ENCODE results near the gene CYB5D1.
"Not testable (repeated sequence)": the region's sequence is repeated elsewhere in the genome, so short reads cannot be mapped to it uniquely, and the experiment has no call there.

Gene CYB5D1

DNA sequence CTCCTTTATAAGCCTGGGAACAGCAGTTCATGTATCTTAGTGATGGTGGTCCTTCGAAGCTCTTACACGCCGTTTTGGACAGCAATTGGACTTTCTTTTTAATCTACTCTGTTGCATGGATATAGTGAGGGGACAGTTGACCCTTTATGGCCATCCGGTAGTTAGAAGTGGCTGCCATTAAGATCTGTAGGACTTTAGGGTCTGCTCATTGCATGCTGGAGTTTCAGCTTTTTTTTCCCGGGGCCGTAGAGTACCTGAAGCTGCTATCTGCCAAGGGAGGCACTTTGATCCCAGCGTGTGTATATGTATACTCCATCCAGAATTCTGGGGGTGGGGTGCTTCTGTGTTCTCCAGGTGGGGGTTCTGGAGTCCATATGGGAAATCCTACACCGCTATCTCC is 1.2 kb downstream of the CYB5D1 start:
- no peak for FAIRE-seq

DNA sequence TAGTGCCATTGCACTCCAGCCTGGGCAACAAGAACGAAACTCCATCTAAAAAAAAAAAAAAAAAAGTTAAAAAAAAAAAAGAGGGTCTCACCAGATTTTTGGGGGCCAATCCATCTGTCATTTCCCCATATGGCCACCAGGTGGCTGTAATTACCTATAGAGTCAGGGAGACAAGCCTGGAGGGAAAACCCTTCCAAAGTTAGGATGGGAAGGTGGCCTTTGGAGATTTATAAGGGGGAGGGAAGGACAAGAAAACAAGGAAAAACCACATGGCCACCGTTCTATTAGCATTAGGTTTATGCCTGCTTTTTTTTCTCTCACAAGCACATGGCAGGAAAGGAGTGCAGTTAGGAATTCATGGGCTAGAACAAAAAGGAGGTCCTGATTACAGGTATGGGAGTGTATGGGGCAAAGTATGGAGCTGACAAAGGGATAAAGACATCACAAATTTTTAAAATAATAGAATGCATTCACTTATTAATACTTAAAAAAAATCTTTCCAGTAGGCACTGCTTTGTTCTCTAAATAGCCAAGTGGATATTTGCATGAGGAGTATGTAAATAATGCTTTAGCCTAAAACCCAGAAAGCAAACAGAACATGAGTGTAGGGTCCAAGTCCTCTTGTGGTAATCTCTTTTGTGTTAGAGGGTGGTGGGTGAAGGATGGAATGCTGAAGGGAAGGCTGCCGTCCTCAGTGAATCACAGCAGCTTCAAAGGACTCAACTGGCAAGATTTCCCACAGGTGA is 5.1 kb downstream of the CYB5D1 start:
- FAIRE-seq: peak; percentile 84

- not testable (repeated sequence) for FAIRE-seq
These were observed 6.6 kb downstream of the CYB5D1 start for GRCh38 chr17:7864384-7864783.

- no peak for FAIRE-seq
These were observed 7.3 kb downstream of the CYB5D1 start for GRCh38 chr17:7864995-7865650.

GRCh38 chr17:7867881-7868329 is 10.1 kb downstream of the CYB5D1 start:
- FAIRE-seq: no peak

- FAIRE-seq: no peak
These were observed 15.2 kb downstream of the CYB5D1 start for GRCh38 chr17:7873051-7873450.

GRCh38 chr17:7875804-7876370 is 18.1 kb downstream of the CYB5D1 start:
- FAIRE-seq: no peak

DNA sequence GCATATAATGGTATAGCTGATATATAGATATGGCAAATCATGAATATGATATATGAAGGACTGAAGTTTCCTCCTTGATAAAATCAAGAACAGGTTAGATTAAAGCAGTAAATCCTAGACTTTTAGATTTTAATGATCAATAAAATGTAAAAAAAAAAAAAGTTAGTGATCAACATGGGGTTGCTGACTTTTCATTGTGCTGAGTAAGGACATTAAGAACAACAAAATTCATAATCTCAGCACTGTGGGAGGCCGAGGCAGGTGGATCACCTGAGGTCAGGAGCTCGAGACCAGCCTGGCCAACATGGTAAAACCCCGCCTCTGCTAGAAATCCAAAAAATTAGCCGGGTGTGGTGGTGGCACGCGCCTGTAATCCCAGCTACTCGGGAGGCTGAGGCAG is 20.4 kb downstream of the CYB5D1 start:
- no peak for FAIRE-seq

DNA sequence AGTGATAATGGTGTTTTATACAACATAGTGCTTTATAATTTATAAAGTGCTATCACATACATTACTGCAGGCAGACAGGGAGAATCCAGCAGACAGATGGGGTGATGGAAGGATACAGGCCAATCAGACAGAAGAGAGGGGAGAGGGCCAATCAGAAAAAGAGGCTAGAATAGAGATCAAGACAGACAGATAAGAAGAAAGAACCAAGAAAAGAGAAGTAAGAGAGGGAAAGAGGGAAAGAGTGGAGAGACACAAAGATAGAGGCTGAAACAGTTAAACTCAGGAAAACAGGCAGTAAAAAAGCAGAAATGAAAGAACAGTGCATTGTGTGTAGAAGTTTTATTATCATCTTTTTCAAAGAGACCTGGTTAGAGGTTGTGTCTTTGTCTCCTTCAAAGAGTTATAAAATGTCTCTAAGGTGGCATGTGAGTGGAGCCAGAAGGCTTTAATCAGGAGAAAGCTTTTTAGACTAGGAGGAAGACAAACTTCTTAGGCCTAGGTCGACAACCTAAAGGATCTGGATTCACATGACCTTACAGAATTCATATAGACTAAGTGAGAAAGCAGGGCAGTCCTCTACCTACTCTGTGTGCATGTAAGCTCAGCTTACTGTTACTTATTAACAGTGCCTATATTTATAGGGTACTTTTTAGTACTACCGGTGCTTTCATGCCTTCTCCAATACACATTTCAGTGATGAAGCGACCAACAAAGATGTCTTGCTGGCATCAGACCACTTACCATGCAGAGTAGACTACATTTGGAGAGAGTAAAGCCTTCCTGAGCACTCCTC is 22.5 kb downstream of the CYB5D1 start:
- FAIRE-seq: no peak

DNA sequence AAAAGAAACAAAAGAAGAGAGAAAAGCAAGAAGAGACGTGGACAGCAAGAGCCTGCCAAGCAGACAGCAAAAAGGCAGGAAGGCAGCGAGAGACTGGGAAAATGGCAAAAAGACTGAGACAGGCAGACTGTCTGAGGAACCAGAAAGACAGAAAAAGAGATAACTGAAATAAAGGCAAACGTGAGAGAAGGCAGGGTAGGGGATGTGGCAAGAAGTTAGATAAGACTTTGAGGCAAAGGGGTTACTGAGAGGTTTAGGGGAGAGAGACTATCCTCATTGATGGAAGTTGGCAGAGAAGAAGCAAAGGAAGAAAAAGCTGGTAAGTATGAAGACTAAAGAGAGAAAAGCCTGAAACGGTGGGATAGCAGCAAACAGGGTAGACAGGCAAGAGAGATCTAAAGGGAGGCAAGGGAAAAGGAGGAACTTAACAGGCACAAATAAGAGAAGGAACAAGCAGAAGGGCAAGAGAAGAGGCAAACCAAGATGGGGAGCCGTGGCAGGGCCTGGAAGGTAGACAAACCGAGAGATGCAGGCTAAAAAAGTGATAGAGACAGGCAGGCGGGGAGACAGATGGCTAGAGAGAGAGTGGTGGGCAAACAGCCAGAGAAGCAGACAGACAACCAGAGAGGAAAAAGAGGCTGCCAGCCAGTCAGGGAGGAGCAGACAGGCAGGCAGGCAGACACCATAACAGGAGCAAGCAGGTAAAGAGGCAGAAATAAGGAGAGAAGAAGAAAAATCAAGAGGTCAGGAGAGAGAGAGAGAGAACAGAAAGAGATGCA is 23.7 kb downstream of the CYB5D1 start:
- FAIRE-seq: no peak

DNA sequence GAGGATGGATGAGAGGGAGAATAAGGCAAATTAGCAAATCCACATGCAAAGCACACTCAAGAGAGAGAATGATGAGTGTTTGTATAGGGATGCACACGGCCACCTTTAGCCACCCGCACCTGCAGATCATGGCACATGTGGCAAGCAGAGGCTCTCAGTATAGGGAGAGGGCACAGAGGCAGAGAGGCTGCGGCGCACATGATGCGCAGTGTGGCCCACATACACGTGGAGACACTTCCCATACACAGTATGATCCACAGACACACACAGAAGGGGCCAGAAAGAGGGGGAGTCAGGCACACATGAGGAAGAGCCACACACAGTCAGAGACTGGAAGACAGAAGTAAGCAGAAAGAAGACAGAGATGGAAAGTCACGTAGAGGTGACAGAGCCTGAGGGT is 24.3 kb downstream of the CYB5D1 start:
- no peak for FAIRE-seq

DNA sequence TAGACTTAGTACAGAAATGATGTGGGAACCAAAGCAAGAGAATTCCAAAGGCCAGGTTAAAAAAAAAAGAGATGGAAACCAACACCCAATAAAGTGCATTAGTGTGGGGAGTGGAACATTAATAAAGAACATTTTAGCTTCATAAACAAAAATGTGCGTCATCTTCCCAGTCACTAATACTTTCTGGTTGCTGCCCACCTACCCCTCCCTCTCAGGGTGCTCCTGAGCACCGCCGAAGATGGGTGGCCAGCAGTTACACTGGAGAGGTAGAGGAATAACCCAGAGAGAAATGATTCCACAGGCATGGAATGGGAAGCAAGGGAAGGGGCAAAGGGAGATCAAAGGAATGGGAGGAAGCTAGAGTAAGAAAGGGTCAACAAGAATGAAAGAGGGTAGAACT is 24.8 kb downstream of the CYB5D1 start:
- no peak for FAIRE-seq

GRCh38 chr17:7883781-7884386 is 26.1 kb downstream of the CYB5D1 start:
- FAIRE-seq: peak; percentile 60

DNA sequence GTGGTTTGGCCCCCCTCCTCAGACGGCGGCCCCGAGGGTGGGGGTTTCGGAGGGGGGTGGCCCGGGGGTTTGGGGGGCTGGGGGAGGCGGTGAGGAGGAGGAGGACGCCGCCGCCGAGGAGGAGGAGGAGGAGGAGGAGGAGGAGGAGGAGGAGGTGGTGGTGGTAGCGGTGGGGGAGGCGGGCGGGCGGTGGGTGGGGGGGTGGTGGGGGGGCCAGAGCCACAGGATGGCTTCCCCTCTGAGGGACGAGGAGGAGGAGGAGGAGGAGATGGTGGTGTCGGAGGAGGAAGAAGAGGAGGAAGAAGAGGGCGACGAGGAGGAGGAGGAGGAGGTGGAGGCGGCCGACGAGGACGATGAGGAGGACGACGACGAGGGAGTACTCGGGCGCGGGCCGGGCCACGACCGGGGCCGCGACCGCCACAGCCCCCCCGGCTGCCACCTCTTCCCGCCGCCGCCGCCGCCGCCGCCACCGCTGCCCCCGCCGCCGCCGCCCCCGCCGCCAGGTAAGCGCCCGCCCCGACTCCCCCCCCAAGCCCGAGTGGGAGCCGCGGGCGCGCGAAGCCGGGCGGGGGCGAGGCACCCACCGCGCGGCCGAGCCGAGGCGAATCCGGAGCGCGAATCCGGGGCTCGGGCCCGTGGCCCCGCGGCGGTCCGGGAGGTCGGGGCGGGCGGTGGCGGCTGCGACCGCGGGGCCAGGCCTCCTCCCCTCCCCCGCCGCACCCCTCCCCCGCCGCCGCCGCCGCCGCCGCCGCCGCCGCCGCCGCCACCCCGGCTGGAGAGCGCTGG is 27.0 kb downstream of the CYB5D1 start:
- FAIRE-seq: no peak

GRCh38 chr17:7885367-7886226 is 27.8 kb downstream of the CYB5D1 start:
- no peak for FAIRE-seq

- no peak for FAIRE-seq
These were observed 28.6 kb downstream of the CYB5D1 start for GRCh38 chr17:7886227-7887037.

GRCh38 chr17:7887038-7887481 is 29.3 kb downstream of the CYB5D1 start:
- no peak for FAIRE-seq

DNA sequence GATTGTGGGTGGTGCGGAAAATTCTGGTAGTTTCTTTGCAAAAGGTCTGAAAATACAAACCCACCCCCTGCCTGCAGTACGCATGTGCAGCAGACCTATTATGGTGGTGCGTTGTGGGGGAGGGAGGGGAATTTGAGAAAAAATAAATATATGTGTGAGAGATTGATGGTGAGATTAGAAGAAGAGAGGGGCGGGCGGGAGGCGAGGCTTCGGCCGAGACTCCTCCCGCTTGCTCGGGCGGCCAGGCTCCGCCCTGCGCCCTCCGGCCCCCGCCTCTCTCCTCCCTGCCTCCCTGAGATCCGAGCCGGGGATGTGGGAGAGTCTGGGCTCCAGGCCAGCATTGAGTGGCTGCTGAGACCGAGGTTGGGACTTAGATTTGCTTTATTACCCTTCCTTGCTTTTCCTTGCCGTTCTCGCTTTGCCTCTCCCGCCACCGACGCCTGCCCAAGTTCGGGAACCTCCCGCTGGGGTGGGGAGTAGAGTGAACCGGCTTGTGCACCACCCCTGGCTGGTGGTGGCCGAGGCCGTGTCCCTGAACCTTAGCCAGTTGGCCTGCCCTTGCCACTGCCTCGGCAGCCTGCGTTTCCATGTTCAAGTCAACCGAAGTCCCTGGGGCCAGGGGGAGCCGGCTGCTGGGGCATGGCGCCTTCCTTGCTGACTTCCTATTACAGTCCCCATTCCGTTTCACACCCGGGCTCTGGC is 29.8 kb downstream of the CYB5D1 start:
- FAIRE-seq: peak; percentile 97
